Mesothelial cell of epicardium (in vitro differentiated cells): ENCODE data around the gene USE1. TPM values are rescaled to one million over a fixed set of nuclear protein-coding genes. Genes with fewer than 3 reads are reported as not detected.

Experiments
- DNase-seq, 2 experiments: peaks; one replicate each; pipeline ENCODE4 v3.0.0; 2021; ENCODE audit warnings: low spot score in 2 of 2; ENCODE audit not compliant: unreplicated experiment in 2 of 2
- H3K27ac Mint-ChIP-seq: 2 replicates; pipeline ENCODE4 v1.8.0; 2021; ENCODE audit warnings: mixed read lengths
- H3K27me3 Mint-ChIP-seq: 2 replicates; pipeline ENCODE4 v1.8.0; 2021; ENCODE audit warnings: low read depth, mixed read lengths
- H3K36me3 Mint-ChIP-seq: 2 replicates; pipeline ENCODE4 v1.8.0; 2021; ENCODE audit warnings: mixed read lengths
- H3K4me1 Mint-ChIP-seq: 2 replicates; pipeline ENCODE4 v1.8.0; 2021; ENCODE audit warnings: mixed read lengths
- H3K4me3 Mint-ChIP-seq: 2 replicates; pipeline ENCODE4 v1.8.0; 2021; ENCODE audit warnings: mild to moderate bottlenecking, moderate library complexity, mixed read lengths
- H3K9me3 Mint-ChIP-seq: 2 replicates; pipeline ENCODE4 v1.8.0; 2021; ENCODE audit warnings: mixed read lengths
- CTCF ChIP-seq: fragments of 200-600 bp; sonication (generic); IDR thresholded peaks from one replicate; pipeline ENCODE4 v1.5.0; 2021; ENCODE audit warnings: antibody characterized with exemption; ENCODE audit not compliant: unreplicated experiment
- total RNA-seq: library from RNA; stranded (reverse); gene quantifications from 3 replicates; pipeline ENCODE4 v1.2.1, GENCODE V29; 2021

The USE1 gene
- total RNA-seq, 1 donor from 2014 or later, result 25.8 TPM

GRCh38 chr19:17244618-17245534 is 29.7 kb downstream of the USE1 start:
- H3K4me3 Mint-ChIP-seq, result peak overlapping the region; percentile 89
- no peaks in the 10 kb centered on the region for H3K36me3 Mint-ChIP-seq
- peak overlapping the region; percentile 79 for H3K27ac Mint-ChIP-seq
- no peaks in the 10 kb centered on the region for H3K27me3 Mint-ChIP-seq
- TF ChIP-seq CTCF, result no peak
- peak in 1 of 2 experiments; percentile 59 for DNase-seq
- H3K4me1 Mint-ChIP-seq, result peaks cover 50% of the 10 kb centered on the region
- H3K9me3 Mint-ChIP-seq, result no peaks in the 10 kb centered on the region

DNA sequence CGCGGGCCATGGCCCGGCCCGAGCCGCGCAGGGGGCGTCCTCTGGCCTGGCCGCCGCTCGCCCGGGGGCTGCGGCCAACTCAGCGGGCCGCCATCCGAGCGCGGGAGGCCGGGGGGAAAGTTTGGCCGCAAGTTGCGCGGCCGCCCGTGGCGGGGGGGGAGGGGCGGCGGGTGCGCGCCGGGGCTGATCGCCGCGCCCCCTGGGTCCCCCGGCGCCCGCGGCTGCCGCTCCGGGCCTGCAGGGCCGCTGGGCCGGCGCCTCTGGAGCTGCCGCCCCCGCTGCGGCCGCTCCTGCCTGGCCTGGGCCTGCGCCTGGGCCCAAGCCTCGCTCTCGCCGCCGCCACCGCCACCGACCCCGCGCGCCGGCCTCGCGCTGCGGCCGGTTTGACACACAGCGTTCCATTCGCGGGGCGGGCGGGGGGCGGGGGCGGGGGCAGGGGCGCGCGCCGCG is 30.4 kb downstream of the USE1 start, which contains the start of gene NR2F6:
TSS of gene NR2F6 (minus strand) at position 385 of the 450 bp plus-strand sequence. CDS start 699 bp downstream, outside the sequence.
- Mint-ChIP-seq H3K4me1 (peaks cover 50% of the 10 kb centered on the region), H3K36me3 (no peaks in the 10 kb centered on the region), H3K27ac (peak within 1 kb of the TSS; percentile 92), H3K9me3 (no peaks in the 10 kb centered on the region), H3K27me3 (no peaks in the 10 kb centered on the region), H3K4me3 (peak within 1 kb of the TSS; percentile 90)
- TF ChIP-seq CTCF, result no peak
- DNase-seq, result peak in 1 of 2 experiments; percentile 72

DNA sequence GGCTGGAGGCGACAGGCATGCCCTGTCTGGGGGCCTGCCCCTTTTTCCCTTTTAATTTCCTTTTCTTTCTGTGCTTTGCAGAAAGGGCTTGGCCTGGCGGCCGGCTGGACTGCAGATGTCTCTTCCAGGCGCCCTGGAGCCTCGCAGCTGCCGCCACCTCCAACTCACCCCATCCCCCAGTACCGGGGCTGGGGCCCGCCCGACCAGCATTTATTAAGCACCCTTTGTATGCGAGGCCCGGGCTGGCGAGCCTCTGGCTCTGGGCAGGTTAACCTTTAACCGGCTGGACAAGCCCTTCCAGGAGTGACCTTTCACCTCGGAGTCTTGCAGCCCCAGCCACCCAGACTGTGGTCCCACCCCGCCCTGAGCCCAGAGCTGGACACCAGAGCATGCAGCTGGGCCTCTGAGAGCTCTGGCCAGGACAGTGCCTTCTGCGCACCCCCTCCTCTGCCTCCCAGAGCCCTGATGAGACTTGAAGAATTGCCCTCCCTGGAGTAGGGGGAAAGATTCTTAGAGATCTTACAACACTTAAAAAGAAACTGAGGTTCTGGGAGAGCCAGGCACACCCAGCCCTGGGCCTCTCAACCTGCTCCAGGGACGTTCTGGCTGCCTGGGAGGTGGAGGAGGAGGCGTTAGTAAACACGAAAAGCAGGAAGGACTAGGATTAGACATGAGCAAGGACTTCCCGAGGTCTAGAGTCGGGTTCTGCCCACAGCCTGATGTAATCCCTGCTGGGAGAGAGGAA is 31.7 kb downstream of the USE1 start:
- peak overlapping the region; percentile 82 for H3K27ac Mint-ChIP-seq
- H3K9me3 Mint-ChIP-seq, result no peaks in the 10 kb centered on the region
- peaks cover 40% of the 10 kb centered on the region for H3K4me1 Mint-ChIP-seq
- no peaks in the 10 kb centered on the region for H3K27me3 Mint-ChIP-seq
- H3K36me3 Mint-ChIP-seq, result no peaks in the 10 kb centered on the region
- peak overlapping the region; percentile 90 for H3K4me3 Mint-ChIP-seq
- DNase-seq, result no peak
- no peak for TF ChIP-seq CTCF

DNA sequence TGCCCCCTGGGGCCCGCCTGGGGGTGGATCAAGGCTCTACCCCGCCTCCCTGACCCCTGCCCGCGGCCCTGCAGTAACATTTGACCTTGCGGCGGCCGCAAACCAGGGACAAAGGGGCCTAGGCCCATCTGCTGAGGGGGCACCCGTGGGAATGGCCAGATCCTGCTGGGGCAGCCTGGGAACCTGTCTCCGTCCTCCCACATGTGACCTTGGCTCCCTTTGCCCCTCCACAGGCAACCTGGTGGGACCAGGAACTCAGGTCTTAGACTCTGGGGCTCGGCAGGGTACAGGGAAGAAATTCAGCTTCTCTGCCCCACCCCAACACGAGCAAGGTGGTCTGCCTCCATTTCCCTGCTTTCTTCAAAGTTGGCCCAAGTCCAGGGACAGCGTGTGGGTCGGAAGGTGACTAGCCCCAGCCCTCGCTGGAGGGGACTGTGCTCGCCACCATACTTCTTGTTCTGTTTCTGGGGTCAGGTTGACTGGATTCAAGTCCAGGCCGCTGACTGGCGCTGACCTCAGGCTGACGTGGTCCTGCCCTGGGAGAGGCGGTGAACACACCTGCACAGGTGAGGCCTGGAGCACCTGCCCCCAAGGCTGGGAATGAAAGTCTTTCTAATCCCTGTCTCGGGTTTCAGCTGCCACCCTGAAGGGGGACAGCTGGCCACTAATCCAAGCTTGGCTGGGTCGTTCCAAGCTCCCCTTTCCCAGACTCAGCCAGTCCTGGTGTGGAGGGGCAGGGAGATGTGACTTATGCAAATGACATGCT is 33.0 kb downstream of the USE1 start:
- Mint-ChIP-seq H3K36me3 (no peaks in the 10 kb centered on the region), H3K4me3 (peak overlapping the region; percentile 41), H3K9me3 (no peaks in the 10 kb centered on the region), H3K27ac (no peak overlapping the region), H3K4me1 (peaks cover 32% of the 10 kb centered on the region), H3K27me3 (no peaks in the 10 kb centered on the region)
- no peak for DNase-seq
- TF ChIP-seq CTCF, result no peak

DNA sequence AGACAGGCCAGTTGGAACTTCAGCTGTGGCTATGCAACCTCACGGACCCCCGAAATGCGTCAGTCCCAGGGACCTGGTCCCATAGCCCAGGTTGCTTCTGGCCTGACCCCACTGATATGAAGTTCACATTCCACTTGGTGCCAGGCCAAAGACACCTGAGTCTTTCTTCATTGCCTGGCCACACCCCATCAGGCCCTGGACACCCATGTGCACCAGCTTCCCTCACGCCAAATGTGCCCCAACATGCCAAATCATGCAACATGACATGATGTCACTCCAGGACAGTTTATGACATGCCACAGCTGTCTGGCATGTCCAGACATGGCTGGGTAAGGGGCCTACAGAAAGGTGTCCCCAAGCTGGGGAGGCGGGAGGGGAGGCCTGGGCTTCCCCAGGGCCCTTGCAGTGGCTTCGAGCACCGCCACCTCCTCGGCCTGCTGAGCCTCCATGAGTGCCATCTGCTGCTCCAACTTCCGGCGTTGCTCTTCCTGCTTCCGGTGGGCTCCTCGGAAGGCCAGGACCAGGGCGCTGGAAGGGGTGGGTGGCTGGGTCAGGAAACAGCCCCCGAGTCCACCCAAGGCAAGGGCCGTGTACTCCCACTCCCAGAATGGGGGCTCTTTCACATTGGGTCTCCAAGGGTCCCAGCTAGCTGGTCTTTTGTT is 34.9 kb downstream of the USE1 start:
- DNase-seq, result no peak
- Mint-ChIP-seq H3K9me3 (no peaks in the 10 kb centered on the region), H3K4me3 (no peak overlapping the region), H3K4me1 (peaks cover 23% of the 10 kb centered on the region), H3K27ac (no peak overlapping the region), H3K27me3 (no peaks in the 10 kb centered on the region), H3K36me3 (no peaks in the 10 kb centered on the region)
- TF ChIP-seq CTCF, result no peak
